BJ (cell line): ENCODE measurements around the gene RAB10. TPM values are rescaled to one million over a fixed set of nuclear protein-coding genes. Genes with fewer than 3 reads are reported as not detected.
"Not testable (repeated sequence)": the region's sequence is repeated elsewhere in the genome, so short reads cannot be mapped to it uniquely, and the experiment has no call there.

Source experiments
- CTCF ChIA-PET: fragments of 350-600 bp; formaldehyde crosslinking; extraction: SDS; loops from one replicate; lab custom pipeline; 2021; ENCODE audit warnings: antibody characterized with exemption, inconsistent platforms; lab: Yijun Ruan, JAX
- POLR2A ChIA-PET: fragments of 300-600 bp; sonication (Branson Sonifier 250); formaldehyde crosslinking; extraction: SDS; loops from one replicate; lab custom pipeline; 2021; ENCODE audit warnings: antibody characterized with exemption; lab: Charles Lee
- DNase-seq: peaks from one replicate; pipeline ENCODE4 v3.0.0-alpha.2; 2011; ENCODE audit warnings: low read depth
- H3K27me3 ChIP-seq: 2 replicates; pipeline ENCODE4 v1.6.0; 2011; ENCODE audit warnings: low read length; ENCODE audit not compliant: control insufficient read depth, insufficient read depth
- H3K36me3 ChIP-seq: 2 replicates; pipeline ENCODE4 v1.5.1; 2011; ENCODE audit warnings: low read length; ENCODE audit not compliant: control insufficient read depth, insufficient read depth
- H3K4me3 ChIP-seq: 2 replicates; pipeline ENCODE4 v1.5.1; 2011; ENCODE audit warnings: low read depth, mild to moderate bottlenecking, control low read depth, low read length
- CTCF ChIP-seq: IDR thresholded peaks from 2 replicates; pipeline ENCODE4 v1.5.1; 2011; ENCODE audit warnings: low read depth, mild to moderate bottlenecking, control low read depth, inconsistent platforms, low read length, moderate library complexity; ENCODE audit not compliant: insufficient read depth
- polyA plus RNA-seq: library from polyadenylated mRNA; depleted of rRNA; stranded (reverse); fragments of >200 nt; gene quantifications from 2 replicates; pipeline ENCODE4 v1.2.3, GENCODE V29; 2011

Gene RAB10
- polyA plus RNA-seq, 1 experiment: 50.5 TPM

GRCh38 chr2:26088038-26088643 is 54.3 kb downstream of the RAB10 start:
- ChIA-PET CTCF (interaction anchor here (0.9 to 2.2 kb wide), 17 partner anchors 9 to 490 kb away, joined by 3 to 18 read pairs (median 4); no protein-coding TSS in a partner anchor), POLR2A (no interaction called here)
- Histone ChIP-seq H3K27me3 (no peaks in the 10 kb centered on the region), H3K4me3 (no peak overlapping the region), H3K36me3 (0 out of 2 replicates have a peak, but pooled peaks cover 1% of the 10 kb centered on the region)
- no peak for DNase-seq
- TF ChIP-seq CTCF: peak; percentile 69

GRCh38 chr2:26088931-26089330 is 55.0 kb downstream of the RAB10 start:
- CTCF ChIA-PET: interaction anchor here (0.9 to 1.9 kb wide), 5 partner anchors 20 to 138 kb away, joined by 3 to 6 read pairs (median 6); no protein-coding TSS in a partner anchor
- POLR2A ChIA-PET, H3K4me3 ChIP-seq, H3K36me3 ChIP-seq, DNase-seq, H3K27me3 ChIP-seq: not testable (repeated sequence)

GRCh38 chr2:26089337-26089736 is 55.5 kb downstream of the RAB10 start:
- TF ChIP-seq CTCF: no peak
- DNase-seq: no peak
- CTCF ChIA-PET: interaction anchor here (1.7 kb wide), 1 partner anchor 30 kb away, joined by 3 read pairs; no protein-coding TSS in a partner anchor
- Histone ChIP-seq H3K4me3 (no peak overlapping the region), H3K27me3 (no peaks in the 10 kb centered on the region), H3K36me3 (no peaks in the 10 kb centered on the region)
- POLR2A ChIA-PET: no interaction called here

GRCh38 chr2:26095758-26096157 is 61.9 kb downstream of the RAB10 start:
- ChIA-PET CTCF (interaction anchor here (1.5 kb wide), 1 partner anchor 17 kb away, joined by 3 read pairs; no protein-coding TSS in a partner anchor), POLR2A (no interaction called here)
- H3K36me3 ChIP-seq: no peaks in the 10 kb centered on the region
- no peak for TF ChIP-seq CTCF
- H3K4me3 ChIP-seq: no peak overlapping the region
- H3K27me3 ChIP-seq: no peaks in the 10 kb centered on the region
- no peak for DNase-seq

GRCh38 chr2:26099933-26100332 is 66.0 kb downstream of the RAB10 start:
- Histone ChIP-seq H3K27me3 (no peaks in the 10 kb centered on the region), H3K4me3 (no peak overlapping the region), H3K36me3 (no peaks in the 10 kb centered on the region)
- CTCF ChIA-PET: interaction anchor here (1.3 kb wide), 1 partner anchor 12 kb away, joined by 3 read pairs; no protein-coding TSS in a partner anchor
- no peak for TF ChIP-seq CTCF
- POLR2A ChIA-PET: no interaction called here
- DNase-seq: no peak

GRCh38 chr2:26100384-26100783 is 66.5 kb downstream of the RAB10 start:
- Histone ChIP-seq H3K4me3 (no peak overlapping the region), H3K27me3 (no peaks in the 10 kb centered on the region), H3K36me3 (no peaks in the 10 kb centered on the region)
- ChIA-PET CTCF (interaction anchor here (0.6 to 1.6 kb wide), 3 partner anchors 13 to 159 kb away, joined by 3 to 8 read pairs (median 3); no protein-coding TSS in a partner anchor), POLR2A (no interaction called here)
- no peak for DNase-seq
- no peak for TF ChIP-seq CTCF
